HEK293 (cell line): ENCODE measurements around the gene DBH.

Experiments used
- CTCF ChIA-PET: fragments of 350-600 bp; formaldehyde crosslinking; extraction: SDS; loops from one replicate; lab custom pipeline; 2021; ENCODE audit warnings: antibody characterized with exemption; lab: Yijun Ruan, JAX
- POLR2A ChIA-PET: fragments of 300-600 bp; formaldehyde crosslinking; extraction: SDS; loops from one replicate; lab custom pipeline; 2020; ENCODE audit warnings: antibody characterized with exemption, inconsistent platforms; lab: Yijun Ruan, JAX
- H3K27ac ChIP-seq: fragments of 200-500 bp; sonication (Bioruptor generic); 2 replicates; pipeline ENCODE4 v1.5.1; 2014; ENCODE audit warnings: low read depth, low read length, control low read depth, inconsistent platforms; ENCODE audit errors: extremely low read depth
- H3K36me3 ChIP-seq, 2 experiments: fragments of 200-500 bp in 1 of 2; sonication (Bioruptor generic) in 1 of 2; 1 replicate in 1 of 2; 2 replicates in 1 of 2; pipeline ENCODE4 v1.5.1; 2014 to 2017; ENCODE audit warnings: inconsistent platforms in 2 of 2, low read length in 2 of 2; ENCODE audit not compliant: control insufficient read depth in 2 of 2, insufficient read depth in 1 of 2
- H3K4me1 ChIP-seq: fragments of 200-500 bp; sonication (Bioruptor generic); 2 replicates; pipeline ENCODE4 v1.5.1; 2014; ENCODE audit warnings: mild to moderate bottlenecking, low read length, inconsistent platforms; ENCODE audit not compliant: control insufficient read depth, insufficient read depth
- H3K4me3 ChIP-seq: 2 replicates; pipeline ENCODE4 v1.5.1; 2011; ENCODE audit warnings: low read depth, mild to moderate bottlenecking, control low read depth, low read length, moderate library complexity
- H3K9me3 ChIP-seq: fragments of 200-500 bp; sonication (Bioruptor generic); 2 replicates; pipeline ENCODE4 v1.5.1; 2014; ENCODE audit warnings: low read depth, low read length, inconsistent platforms; ENCODE audit not compliant: control insufficient read depth, insufficient read depth
- GLIS2 ChIP-seq: fragments of 450-650 bp; formaldehyde crosslinking; IDR thresholded peaks from 2 replicates; pipeline ENCODE4 v1.5.1; 2016; ENCODE audit warnings: missing biosample characterization, missing genetic modification characterization
- KLF8 ChIP-seq: fragments of 450-650 bp; formaldehyde crosslinking; IDR thresholded peaks from 2 replicates; pipeline ENCODE4 v1.5.1; 2016; ENCODE audit warnings: missing biosample characterization, missing genetic modification characterization
- RBAK ChIP-seq: fragments of 450-650 bp; formaldehyde crosslinking; IDR thresholded peaks from 2 replicates; pipeline ENCODE4 v1.5.1; 2016; ENCODE audit warnings: missing biosample characterization, missing genetic modification characterization
- SP2 ChIP-seq: fragments of 450-650 bp; formaldehyde crosslinking; IDR thresholded peaks from 2 replicates; pipeline ENCODE4 v1.5.1; 2016; ENCODE audit warnings: missing biosample characterization, missing genetic modification characterization
- SP3 ChIP-seq: fragments of 450-650 bp; formaldehyde crosslinking; IDR thresholded peaks from 2 replicates; pipeline ENCODE4 v1.5.1; 2016; ENCODE audit warnings: missing biosample characterization, missing genetic modification characterization
- TRIM28 ChIP-seq: IDR thresholded peaks from 2 replicates; pipeline ENCODE4 v1.6.1; 2011; ENCODE audit warnings: low read length, control low read depth, borderline replicate concordance
- ZFP37 ChIP-seq: fragments of 450-650 bp; formaldehyde crosslinking; IDR thresholded peaks from 2 replicates; pipeline ENCODE4 v1.5.1; 2016; ENCODE audit warnings: missing biosample characterization, missing genetic modification characterization
- ZNF132 ChIP-seq: fragments of 450-650 bp; formaldehyde crosslinking; IDR thresholded peaks from 2 replicates; pipeline ENCODE4 v1.5.1; 2017; ENCODE audit warnings: missing biosample characterization, missing genetic modification characterization, borderline replicate concordance
- ZNF138 ChIP-seq: fragments of 450-650 bp; formaldehyde crosslinking; IDR thresholded peaks from 2 replicates; pipeline ENCODE4 v1.5.1; 2016; ENCODE audit warnings: missing biosample characterization, missing genetic modification characterization, borderline replicate concordance
- ZNF155 ChIP-seq: fragments of 450-650 bp; formaldehyde crosslinking; IDR thresholded peaks from 2 replicates; pipeline ENCODE4 v1.5.1; 2016; ENCODE audit warnings: missing biosample characterization, missing genetic modification characterization
- ZNF184 ChIP-seq: fragments of 450-650 bp; IDR thresholded peaks from 2 replicates; pipeline ENCODE4 v1.5.1; 2018; ENCODE audit warnings: missing biosample characterization, mild to moderate bottlenecking, missing genetic modification characterization
- ZNF354C ChIP-seq: fragments of 450-650 bp; formaldehyde crosslinking; IDR thresholded peaks from 2 replicates; pipeline ENCODE4 v1.5.1; 2016; ENCODE audit warnings: missing biosample characterization, missing genetic modification characterization, low read depth, borderline replicate concordance
- ZNF48 ChIP-seq: fragments of 450-650 bp; formaldehyde crosslinking; IDR thresholded peaks from 2 replicates; pipeline ENCODE4 v1.5.1; 2016; ENCODE audit warnings: missing biosample characterization, missing genetic modification characterization
- ZNF521 ChIP-seq: fragments of 450-650 bp; formaldehyde crosslinking; IDR thresholded peaks from 2 replicates; pipeline ENCODE4 v1.5.1; 2017; ENCODE audit warnings: missing biosample characterization, mild to moderate bottlenecking, missing genetic modification characterization
- ZNF549 ChIP-seq: fragments of 450-650 bp; IDR thresholded peaks from 2 replicates; pipeline ENCODE4 v1.5.1; 2018; ENCODE audit warnings: missing biosample characterization, missing genetic modification characterization, mild to moderate bottlenecking, inconsistent platforms, moderate library complexity
- ZNF585B ChIP-seq: fragments of 450-650 bp; formaldehyde crosslinking; IDR thresholded peaks from 2 replicates; pipeline ENCODE4 v1.5.1; 2016; ENCODE audit warnings: missing biosample characterization, missing genetic modification characterization
- TF ChIP-seq, protein P1 (sequence below): fragments of 450-650 bp; formaldehyde crosslinking; IDR thresholded peaks from 2 replicates; pipeline ENCODE4 v1.5.1; 2016; ENCODE audit warnings: missing biosample characterization, missing genetic modification characterization, borderline replicate concordance
- TF ChIP-seq, protein P2 (sequence below): sonication (generic); formaldehyde crosslinking; IDR thresholded peaks from 2 replicates; pipeline ENCODE4 v1.8.1; 2022; ENCODE audit warnings: mild to moderate bottlenecking, moderate library complexity, missing genetic modification reagents
- TF ChIP-seq, protein P3 (sequence below): fragments of 450-650 bp; formaldehyde crosslinking; IDR thresholded peaks from 2 replicates; pipeline ENCODE4 v1.5.1; 2016; ENCODE audit warnings: missing biosample characterization, missing genetic modification characterization

Gene DBH

DNA sequence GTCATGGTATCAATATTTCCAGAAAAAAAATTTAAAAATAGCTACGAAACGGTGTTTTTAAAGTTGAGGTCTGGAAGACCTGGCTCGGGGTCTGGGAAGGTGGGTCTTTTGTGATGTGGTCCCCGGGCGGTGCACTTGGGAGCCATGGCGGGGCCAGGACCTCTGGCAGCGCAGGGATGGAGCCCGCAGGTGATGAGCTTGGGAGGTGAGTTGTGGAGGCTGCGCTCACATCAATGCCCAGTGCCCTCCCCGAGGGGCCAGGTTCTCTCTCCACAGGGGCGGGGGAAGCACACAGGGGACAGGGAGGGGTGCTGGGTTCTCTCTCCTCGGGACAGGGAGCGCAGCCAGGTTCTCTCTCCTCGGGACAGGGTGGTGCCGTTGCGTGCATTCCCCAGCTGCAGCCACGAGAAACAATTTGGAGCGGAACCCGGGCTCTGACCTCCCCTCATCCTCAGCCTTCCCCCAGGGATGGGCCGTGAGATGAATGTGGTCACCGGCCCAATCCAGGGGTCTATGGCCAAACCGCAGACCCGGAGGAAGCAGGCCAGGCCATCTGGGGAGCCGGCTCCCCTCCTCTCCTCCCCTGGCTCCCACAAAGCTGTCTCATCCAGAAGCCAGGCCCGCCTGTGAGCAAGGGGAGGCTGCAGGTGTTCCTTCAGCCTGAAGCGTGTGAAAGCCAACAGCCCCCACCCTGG lies 25.8 kb downstream of the DBH start:
- Histone ChIP-seq H3K4me3 (no peak overlapping the region), H3K9me3 (no peaks in the 10 kb centered on the region), H3K36me3 (no peaks in the 10 kb centered on the region), H3K4me1 (peaks cover 3% of the 10 kb centered on the region), H3K27ac (no peak overlapping the region)
- ChIA-PET POLR2A (no interaction called here), CTCF (interaction anchor here (0.6 to 1.0 kb wide), 2 partner anchors 56 to 412 kb away, joined by 4 to 6 read pairs; no protein-coding TSS in a partner anchor)
- TF ChIP-seq ZNF521 (tag by site-specific recombination) (no peak), TRIM28 (no peak), KLF8 (no peak), SP3 (no peak), SP2 (tag by site-specific recombination) (no peak), ZNF138 (no peak), ZNF48 (tag by site-specific recombination) (no peak), ZNF549 (tag by site-specific recombination) (no peak), ZFP37 (tag by site-specific recombination) (no peak), ZNF155 (tag by site-specific recombination) (no peak), ZNF132 (tag by site-specific recombination) (no peak), ZNF585B (tag by site-specific recombination) (no peak), GLIS2 (tag by site-specific recombination) (no peak), ZNF184 (tag by site-specific recombination) (no peak), RBAK (tag by site-specific recombination) (no peak), ZNF354C (tag by site-specific recombination) (no peak)
- TF ChIP-seq, protein P1, sequence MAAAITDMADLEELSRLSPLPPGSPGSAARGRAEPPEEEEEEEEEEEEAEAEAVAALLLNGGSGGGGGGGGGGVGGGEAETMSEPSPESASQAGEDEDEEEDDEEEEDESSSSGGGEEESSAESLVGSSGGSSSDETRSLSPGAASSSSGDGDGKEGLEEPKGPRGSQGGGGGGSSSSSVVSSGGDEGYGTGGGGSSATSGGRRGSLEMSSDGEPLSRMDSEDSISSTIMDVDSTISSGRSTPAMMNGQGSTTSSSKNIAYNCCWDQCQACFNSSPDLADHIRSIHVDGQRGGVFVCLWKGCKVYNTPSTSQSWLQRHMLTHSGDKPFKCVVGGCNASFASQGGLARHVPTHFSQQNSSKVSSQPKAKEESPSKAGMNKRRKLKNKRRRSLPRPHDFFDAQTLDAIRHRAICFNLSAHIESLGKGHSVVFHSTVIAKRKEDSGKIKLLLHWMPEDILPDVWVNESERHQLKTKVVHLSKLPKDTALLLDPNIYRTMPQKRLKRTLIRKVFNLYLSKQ (tag by site-specific recombination), result no peak
- TF ChIP-seq, protein P2, sequence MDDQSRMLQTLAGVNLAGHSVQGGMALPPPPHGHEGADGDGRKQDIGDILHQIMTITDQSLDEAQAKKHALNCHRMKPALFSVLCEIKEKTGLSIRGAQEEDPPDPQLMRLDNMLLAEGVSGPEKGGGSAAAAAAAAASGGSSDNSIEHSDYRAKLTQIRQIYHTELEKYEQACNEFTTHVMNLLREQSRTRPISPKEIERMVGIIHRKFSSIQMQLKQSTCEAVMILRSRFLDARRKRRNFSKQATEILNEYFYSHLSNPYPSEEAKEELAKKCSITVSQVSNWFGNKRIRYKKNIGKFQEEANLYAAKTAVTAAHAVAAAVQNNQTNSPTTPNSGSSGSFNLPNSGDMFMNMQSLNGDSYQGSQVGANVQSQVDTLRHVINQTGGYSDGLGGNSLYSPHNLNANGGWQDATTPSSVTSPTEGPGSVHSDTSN (CRISPR knock-in tag), result no peak
- TF ChIP-seq, protein P3, sequence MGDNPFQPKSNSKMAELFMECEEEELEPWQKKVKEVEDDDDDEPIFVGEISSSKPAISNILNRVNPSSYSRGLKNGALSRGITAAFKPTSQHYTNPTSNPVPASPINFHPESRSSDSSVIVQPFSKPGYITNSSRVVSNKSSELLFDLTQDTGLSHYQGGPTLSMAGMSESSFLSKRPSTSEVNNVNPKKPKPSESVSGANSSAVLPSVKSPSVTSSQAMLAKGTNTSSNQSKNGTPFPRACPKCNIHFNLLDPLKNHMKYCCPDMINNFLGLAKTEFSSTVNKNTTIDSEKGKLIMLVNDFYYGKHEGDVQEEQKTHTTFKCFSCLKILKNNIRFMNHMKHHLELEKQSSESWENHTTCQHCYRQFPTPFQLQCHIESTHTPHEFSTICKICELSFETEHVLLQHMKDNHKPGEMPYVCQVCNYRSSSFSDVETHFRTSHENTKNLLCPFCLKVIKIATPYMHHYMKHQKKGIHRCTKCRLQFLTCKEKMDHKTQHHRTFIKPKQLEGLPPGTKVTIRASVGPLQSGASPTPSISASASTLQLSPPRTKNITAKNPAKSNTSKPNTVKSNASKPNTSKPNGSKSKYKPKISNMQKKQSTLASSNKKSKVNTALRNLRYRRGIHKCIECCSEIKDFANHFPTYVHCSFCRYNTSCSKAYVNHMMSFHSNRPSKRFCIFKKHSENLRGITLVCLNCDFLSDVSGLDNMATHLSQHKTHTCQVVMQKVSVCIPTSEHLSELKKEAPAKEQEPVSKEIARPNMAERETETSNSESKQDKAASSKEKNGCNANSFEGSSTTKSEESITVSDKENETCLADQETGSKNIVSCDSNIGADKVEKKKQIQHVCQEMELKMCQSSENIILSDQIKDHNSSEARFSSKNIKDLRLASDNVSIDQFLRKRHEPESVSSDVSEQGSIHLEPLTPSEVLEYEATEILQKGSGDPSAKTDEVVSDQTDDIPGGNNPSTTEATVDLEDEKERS (tag by site-specific recombination), result no peak
